H9 (cell line): Measurements from ENCODE around the gene HRC. TPM values are rescaled to one million over a fixed set of nuclear protein-coding genes. Genes with fewer than 3 reads are reported as not detected.
A peak's percentile ranks its signal among the peaks of the same experiment; 100 is the strongest.

ENCODE experiments used
- DNase-seq: peaks from one replicate; pipeline ENCODE4 v3.0.0-alpha.2; 2017
- H2AFZ ChIP-seq: one replicate; pipeline ENCODE4 v1.6.1; 2013; ENCODE audit warnings: mild to moderate bottlenecking, low read length, control low read depth, moderate library complexity
- H2AK5ac ChIP-seq: 2 replicates; pipeline ENCODE4 v1.6.1; 2013; ENCODE audit warnings: low read length, control low read depth, mixed read lengths; ENCODE audit not compliant: insufficient read length
- H2BK120ac ChIP-seq: one replicate; pipeline ENCODE4 v1.6.1; 2013; ENCODE audit warnings: low read depth, mild to moderate bottlenecking, low read length, control low read depth, inconsistent platforms; ENCODE audit not compliant: poor library complexity, severe bottlenecking
- H2BK12ac ChIP-seq: 2 replicates; pipeline ENCODE4 v1.6.1; 2013; ENCODE audit warnings: low read length, control low read depth, mixed read lengths, low read depth; ENCODE audit not compliant: insufficient read length
- H2BK15ac ChIP-seq: 2 replicates; pipeline ENCODE4 v1.6.1; 2013; ENCODE audit warnings: low read depth, low read length, control low read depth
- H2BK20ac ChIP-seq: one replicate; pipeline ENCODE4 v1.6.1; 2013; ENCODE audit warnings: low read depth, mild to moderate bottlenecking, low read length, control low read depth, inconsistent platforms; ENCODE audit not compliant: poor library complexity, severe bottlenecking
- H2BK5ac ChIP-seq: 2 replicates; pipeline ENCODE4 v1.6.1; 2013; ENCODE audit warnings: low read length, control low read depth, mixed read lengths; ENCODE audit not compliant: insufficient read length
- H3K14ac ChIP-seq: 2 replicates; pipeline ENCODE4 v1.6.1; 2013; ENCODE audit warnings: low read length, control low read depth; ENCODE audit not compliant: insufficient read depth
- H3K18ac ChIP-seq: 2 replicates; pipeline ENCODE4 v1.6.1; 2013; ENCODE audit warnings: low read depth, mild to moderate bottlenecking, mixed read lengths, low read length, control low read depth; ENCODE audit not compliant: insufficient read length
- H3K23ac ChIP-seq: 2 replicates; pipeline ENCODE4 v1.6.1; 2013; ENCODE audit warnings: low read length, control low read depth, mixed read lengths, low read depth; ENCODE audit not compliant: insufficient read length
- H3K23me2 ChIP-seq: 2 replicates; pipeline ENCODE4 v1.6.1; 2013; ENCODE audit warnings: low read depth, mild to moderate bottlenecking, mixed read lengths, low read length, control low read depth; ENCODE audit not compliant: insufficient read length, poor library complexity, severe bottlenecking
- H3K27ac ChIP-seq: 2 replicates; pipeline ENCODE4 v1.5.1; 2013; ENCODE audit warnings: low read length, control low read depth, mixed read lengths, low read depth; ENCODE audit not compliant: insufficient read length
- H3K27me3 ChIP-seq: 2 replicates; pipeline ENCODE4 v1.6.1; 2013; ENCODE audit warnings: low read length, control low read depth, inconsistent platforms; ENCODE audit not compliant: insufficient read depth
- H3K4ac ChIP-seq: 2 replicates; pipeline ENCODE4 v1.6.1; 2013; ENCODE audit warnings: low read depth, mild to moderate bottlenecking, control low read depth, inconsistent platforms, low read length, moderate library complexity
- H3K4me1 ChIP-seq: 2 replicates; pipeline ENCODE4 v1.6.1; 2013; ENCODE audit warnings: low read length, control low read depth, inconsistent platforms; ENCODE audit not compliant: insufficient read depth
- H3K4me2 ChIP-seq: 2 replicates; pipeline ENCODE4 v1.6.1; 2013; ENCODE audit warnings: low read length, control low read depth, mixed read lengths; ENCODE audit not compliant: insufficient read length, insufficient read depth
- H3K56ac ChIP-seq: 2 replicates; pipeline ENCODE4 v1.6.1; 2013; ENCODE audit warnings: low read depth, mild to moderate bottlenecking, mixed read lengths, low read length, control low read depth; ENCODE audit not compliant: insufficient read length
- H3K79me1 ChIP-seq: 2 replicates; pipeline ENCODE4 v1.6.1; 2013; ENCODE audit warnings: low read depth, mild to moderate bottlenecking, moderate library complexity, low read length, control low read depth, inconsistent platforms; ENCODE audit not compliant: insufficient read depth, poor library complexity, severe bottlenecking
- H3K79me2 ChIP-seq: 2 replicates; pipeline ENCODE4 v1.6.1; 2013; ENCODE audit warnings: low read length, control low read depth, inconsistent platforms; ENCODE audit not compliant: insufficient read depth
- H3K9ac ChIP-seq: 2 replicates; pipeline ENCODE4 v1.6.1; 2013; ENCODE audit warnings: low read length, control low read depth, mixed read lengths; ENCODE audit not compliant: insufficient read length; ENCODE audit errors: extremely low read depth
- H3K9me3 ChIP-seq: one replicate; pipeline ENCODE4 v1.6.1; 2013; ENCODE audit warnings: low read depth, low read length, inconsistent platforms; ENCODE audit not compliant: control insufficient read depth
- H3T11ph ChIP-seq: one replicate; pipeline ENCODE4 v1.6.1; 2013; ENCODE audit warnings: mild to moderate bottlenecking, low read length, control low read depth, inconsistent platforms
- H4K20me1 ChIP-seq: one replicate; pipeline ENCODE4 v1.6.1; 2013; ENCODE audit not compliant: control insufficient read depth, insufficient read length, insufficient read depth
- H4K5ac ChIP-seq: 2 replicates; pipeline ENCODE4 v1.6.1; 2013; ENCODE audit warnings: low read depth, mild to moderate bottlenecking, mixed read lengths, low read length, control low read depth; ENCODE audit not compliant: insufficient read length
- H4K8ac ChIP-seq: replicated peaks from 2 replicates; pipeline ENCODE4 v1.6.1; 2013; ENCODE audit warnings: low read length, control low read depth, mixed read lengths, low read depth; ENCODE audit not compliant: insufficient read length
- H4K91ac ChIP-seq: 2 replicates; pipeline ENCODE4 v1.6.1; 2013; ENCODE audit warnings: low read depth, mild to moderate bottlenecking, moderate library complexity, mixed read lengths, low read length, control low read depth; ENCODE audit not compliant: insufficient read length
- H3K27ac Mint-ChIP-seq, 3 experiments: 2 replicates in 2 of 3; 3 replicates in 1 of 3; pipeline ENCODE4 v1.8.0; 2020 to 2021; ENCODE audit warnings: mixed read lengths in 3 of 3, mild to moderate bottlenecking in 1 of 3, moderate library complexity in 1 of 3
- H3K27me3 Mint-ChIP-seq: 2 replicates; pipeline ENCODE4 v1.8.0; 2021; ENCODE audit warnings: low read depth, mild to moderate bottlenecking, moderate library complexity, mixed read lengths
- H3K36me3 Mint-ChIP-seq, 3 experiments: 2 replicates in 2 of 3; 3 replicates in 1 of 3; pipeline ENCODE4 v1.8.0; 2020 to 2021; ENCODE audit warnings: low read depth in 3 of 3, mixed read lengths in 3 of 3; ENCODE audit not compliant: insufficient read depth in 1 of 3
- H3K4me1 Mint-ChIP-seq, 2 experiments: 2 replicates each; pipeline ENCODE4 v1.8.0; 2020; ENCODE audit warnings: mixed read lengths in 2 of 2
- H3K4me3 Mint-ChIP-seq, 2 experiments: 2 replicates in 1 of 2; 3 replicates in 1 of 2; pipeline ENCODE4 v1.8.0; 2020 to 2021; ENCODE audit warnings: mild to moderate bottlenecking in 2 of 2, mixed read lengths in 2 of 2, moderate library complexity in 1 of 2
- H3K9me3 Mint-ChIP-seq, 2 experiments: 2 replicates in 1 of 2; 3 replicates in 1 of 2; pipeline ENCODE4 v1.8.0; 2020; ENCODE audit warnings: mild to moderate bottlenecking in 2 of 2, mixed read lengths in 2 of 2, moderate library complexity in 1 of 2
- WGBS: extraction: QIAGEN DNeasy Blood & Tissue Kit; methylation state at CpG from one replicate; pipeline ENCODE4 v1.1.7; 2013; ENCODE audit warnings: missing lambda C conversion rate, low lambda C conversion rate, mixed read lengths; ENCODE audit not compliant: insufficient read length; ENCODE audit errors: extremely low coverage; 5-methylcytosine and 5-hydroxymethylcytosine counted together
- total RNA-seq: library from RNA; stranded (reverse); gene quantifications from 2 replicates; pipeline ENCODE4 v1.2.1, GENCODE V29; 2021
- TF ChIP-seq, protein P1 (sequence below): fragments of 200-600 bp; sonication (generic); conservative IDR thresholded peaks from 3 replicates; pipeline ENCODE4 v1.8.0; 2021; ENCODE audit warnings: antibody characterized with exemption, mild to moderate bottlenecking

Gene HRC
- total RNA-seq, 1 experiment from 2014 or later = 1.8 TPM

DNA sequence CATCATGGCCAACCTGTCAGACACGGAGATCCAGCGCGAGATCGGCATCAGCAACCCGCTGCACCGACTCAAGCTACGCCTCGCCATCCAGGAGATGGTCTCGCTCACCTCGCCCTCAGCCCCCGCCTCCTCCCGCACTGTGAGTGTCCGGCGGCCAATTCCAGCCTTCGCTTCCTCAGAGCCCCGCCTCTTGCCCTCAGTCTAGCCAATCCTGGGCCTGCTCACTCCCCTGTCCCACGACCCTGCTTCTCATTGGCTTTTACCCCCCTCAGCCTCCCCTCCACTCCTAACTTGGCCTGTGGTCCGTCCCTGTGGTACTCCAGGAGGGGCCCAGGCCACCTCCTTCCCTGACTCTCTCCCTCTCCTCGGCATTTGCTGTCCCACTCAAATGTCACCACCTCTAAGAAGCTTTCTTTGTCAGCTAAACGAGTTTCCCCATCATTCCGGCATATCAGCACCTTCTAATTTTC lies 12.3 kb downstream of the HRC start:
- Mint-ChIP-seq H3K9me3 (no peaks in the 10 kb centered on the region; a peak in 1 of 5 replicates), H3K27ac (peak overlapping the region in 2 of 3 experiments; percentile 38 to 90; a peak in 2 of 7 replicates), H3K4me3 (peak overlapping the region; percentile 82 to 92), H3K4me1 (peaks cover 30 to 43% of the 10 kb centered on the region in 2 experiments), H3K36me3 (peaks cover 0 to 5% (median 3%) of the 10 kb centered on the region in 3 experiments; a peak in 3 of 7 replicates), H3K27me3 (peaks cover 2% of the 10 kb centered on the region; the same call in 1 of the 2 replicates)
- Histone ChIP-seq H3K79me2 (no peaks in the 10 kb centered on the region), H4K8ac (no peak overlapping the region), H3K18ac (no peak overlapping the region), H3K14ac (no peak overlapping the region), H2BK20ac (no peak overlapping the region), H3K4ac (no peak overlapping the region), H4K5ac (no peak overlapping the region), H2AK5ac (no peak overlapping the region), H3T11ph (no peak overlapping the region), H2BK120ac (no peak overlapping the region), H3K79me1 (no peaks in the 10 kb centered on the region), H3K56ac (no peak overlapping the region), H4K91ac (no peak overlapping the region), H3K9ac (no peak overlapping the region), H2BK15ac (no peak overlapping the region), H2AFZ (no peak overlapping the region), H3K27ac (no peak overlapping the region), H3K4me2 (peak overlapping the region; percentile 84), H2BK5ac (no peak overlapping the region), H3K27me3 (no peaks in the 10 kb centered on the region), H3K23ac (no peak overlapping the region), H3K4me1 (no peaks in the 10 kb centered on the region; the same call in 1 of the 2 replicates), H4K20me1 (no peaks in the 10 kb centered on the region), H3K23me2 (peaks cover 4% of the 10 kb centered on the region), H3K9me3 (no peaks in the 10 kb centered on the region), H2BK12ac (no peak overlapping the region)
- DNase-seq = peak; percentile 98
- WGBS = no CpG with 5 or more reads among the region's 21 CpGs
- TF ChIP-seq, protein P1, sequence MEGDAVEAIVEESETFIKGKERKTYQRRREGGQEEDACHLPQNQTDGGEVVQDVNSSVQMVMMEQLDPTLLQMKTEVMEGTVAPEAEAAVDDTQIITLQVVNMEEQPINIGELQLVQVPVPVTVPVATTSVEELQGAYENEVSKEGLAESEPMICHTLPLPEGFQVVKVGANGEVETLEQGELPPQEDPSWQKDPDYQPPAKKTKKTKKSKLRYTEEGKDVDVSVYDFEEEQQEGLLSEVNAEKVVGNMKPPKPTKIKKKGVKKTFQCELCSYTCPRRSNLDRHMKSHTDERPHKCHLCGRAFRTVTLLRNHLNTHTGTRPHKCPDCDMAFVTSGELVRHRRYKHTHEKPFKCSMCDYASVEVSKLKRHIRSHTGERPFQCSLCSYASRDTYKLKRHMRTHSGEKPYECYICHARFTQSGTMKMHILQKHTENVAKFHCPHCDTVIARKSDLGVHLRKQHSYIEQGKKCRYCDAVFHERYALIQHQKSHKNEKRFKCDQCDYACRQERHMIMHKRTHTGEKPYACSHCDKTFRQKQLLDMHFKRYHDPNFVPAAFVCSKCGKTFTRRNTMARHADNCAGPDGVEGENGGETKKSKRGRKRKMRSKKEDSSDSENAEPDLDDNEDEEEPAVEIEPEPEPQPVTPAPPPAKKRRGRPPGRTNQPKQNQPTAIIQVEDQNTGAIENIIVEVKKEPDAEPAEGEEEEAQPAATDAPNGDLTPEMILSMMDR = no peak
